ENCODE measurements around the gene CD40.

Gene CD40

DNA sequence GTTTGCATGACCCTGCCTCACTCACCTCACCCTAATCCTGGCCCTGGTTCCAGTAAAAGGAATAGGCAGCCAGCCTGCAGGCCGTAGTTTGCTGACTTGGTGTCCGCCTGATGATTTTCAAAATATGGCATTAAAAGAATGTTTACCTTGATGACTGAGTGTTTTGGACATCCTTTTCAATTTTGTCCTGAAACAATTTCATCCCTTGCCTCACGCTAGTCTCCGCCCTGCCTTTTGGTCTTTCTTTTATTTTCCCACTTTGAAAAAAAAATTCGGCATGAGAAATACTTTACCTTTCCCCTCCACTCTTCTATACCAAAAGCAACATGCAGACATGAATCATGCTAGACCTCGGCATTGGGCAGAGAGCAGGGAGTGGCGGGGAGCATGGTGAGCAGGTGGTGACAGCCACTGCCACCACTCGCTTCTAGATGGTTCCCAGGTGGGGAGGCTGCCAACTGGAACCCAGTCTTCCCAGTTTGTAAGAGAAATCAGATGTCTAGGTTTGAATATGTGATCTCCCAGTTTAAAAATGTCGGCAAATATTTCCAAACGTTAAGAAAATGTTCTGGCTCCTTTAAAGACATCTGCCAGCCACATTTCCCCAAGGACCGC, 9.4 kb downstream of the CD40 start:
- no peak overlapping the region for H3K27ac ChIP-seq
- in situ Hi-C loops (cut with HindIII; ENCODE audit: low pct_ligation_motif_present, low sequenced_read_pairs), result no loop called here
- no peaks in the 10 kb centered on the region for H3K36me3 ChIP-seq (replicated peaks)
- DNase-seq, result no peak
- H3K27me3 ChIP-seq (replicated peaks), result peaks cover 26% of the 10 kb centered on the region
- TF ChIP-seq, protein P1, sequence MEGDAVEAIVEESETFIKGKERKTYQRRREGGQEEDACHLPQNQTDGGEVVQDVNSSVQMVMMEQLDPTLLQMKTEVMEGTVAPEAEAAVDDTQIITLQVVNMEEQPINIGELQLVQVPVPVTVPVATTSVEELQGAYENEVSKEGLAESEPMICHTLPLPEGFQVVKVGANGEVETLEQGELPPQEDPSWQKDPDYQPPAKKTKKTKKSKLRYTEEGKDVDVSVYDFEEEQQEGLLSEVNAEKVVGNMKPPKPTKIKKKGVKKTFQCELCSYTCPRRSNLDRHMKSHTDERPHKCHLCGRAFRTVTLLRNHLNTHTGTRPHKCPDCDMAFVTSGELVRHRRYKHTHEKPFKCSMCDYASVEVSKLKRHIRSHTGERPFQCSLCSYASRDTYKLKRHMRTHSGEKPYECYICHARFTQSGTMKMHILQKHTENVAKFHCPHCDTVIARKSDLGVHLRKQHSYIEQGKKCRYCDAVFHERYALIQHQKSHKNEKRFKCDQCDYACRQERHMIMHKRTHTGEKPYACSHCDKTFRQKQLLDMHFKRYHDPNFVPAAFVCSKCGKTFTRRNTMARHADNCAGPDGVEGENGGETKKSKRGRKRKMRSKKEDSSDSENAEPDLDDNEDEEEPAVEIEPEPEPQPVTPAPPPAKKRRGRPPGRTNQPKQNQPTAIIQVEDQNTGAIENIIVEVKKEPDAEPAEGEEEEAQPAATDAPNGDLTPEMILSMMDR (IDR thresholded peaks at IDR 0.05; ENCODE audit: low read depth, low read length, missing control alignments), result no peak
- no peak overlapping the region for H3K4me3 ChIP-seq (ENCODE audit: low read depth, low read length)

GRCh38 chr20:46128310-46129151, 10.4 kb downstream of the CD40 start:
- peaks cover 28% of the 10 kb centered on the region for H3K27me3 ChIP-seq (replicated peaks)

GRCh38 chr20:46129955-46130481, 11.9 kb downstream of the CD40 start:
- Histone ChIP-seq H3K27me3 (replicated peaks) (peaks cover 28% of the 10 kb centered on the region), H3K36me3 (replicated peaks) (no peaks in the 10 kb centered on the region), H3K27ac (no peak overlapping the region), H3K4me3 (ENCODE audit: low read depth, low read length) (no peak overlapping the region)
- in situ Hi-C loops (cut with HindIII; ENCODE audit: low pct_ligation_motif_present, low sequenced_read_pairs), result no loop called here
- TF ChIP-seq, protein P1 (IDR thresholded peaks at IDR 0.05; ENCODE audit: low read depth, low read length, missing control alignments), result no peak
- DNase-seq, result no peak

More at GRCh38 chr20:46128310-46129151, 10.4 kb downstream of the CD40 start:
- TF ChIP-seq, protein P1 (IDR thresholded peaks at IDR 0.05; ENCODE audit: low read depth, low read length, missing control alignments), result peak; percentile 82
- Histone ChIP-seq H3K4me3 (ENCODE audit: low read depth, low read length) (no peak overlapping the region), H3K36me3 (replicated peaks) (no peaks in the 10 kb centered on the region), H3K27ac (no peak overlapping the region)
- no peak for DNase-seq
- in situ Hi-C loops (cut with HindIII; ENCODE audit: low pct_ligation_motif_present, low sequenced_read_pairs), result no loop called here

DNA sequence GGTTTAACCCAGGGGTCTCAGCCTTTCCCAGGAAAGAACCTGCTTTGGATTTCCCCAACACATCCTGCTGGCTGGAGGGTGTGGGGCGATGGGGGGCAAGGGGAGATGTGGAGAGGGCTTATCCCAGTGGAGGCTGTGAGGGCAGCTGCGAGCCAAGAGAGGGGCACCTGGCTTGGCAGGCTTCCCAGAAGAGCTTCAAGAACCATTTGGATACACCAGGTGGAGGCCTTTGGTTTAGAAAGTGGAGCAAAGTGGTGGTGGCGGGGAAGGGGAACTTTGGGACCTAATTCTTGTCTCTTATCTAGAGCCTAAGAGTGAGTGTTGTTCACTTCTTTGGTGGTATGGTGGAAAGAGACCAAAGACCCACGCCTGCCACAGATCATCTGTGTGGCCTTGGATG, 12.4 kb downstream of the CD40 start:
- TF ChIP-seq, protein P1 (IDR thresholded peaks at IDR 0.05; ENCODE audit: low read depth, low read length, missing control alignments), result no peak
- Histone ChIP-seq H3K4me3 (ENCODE audit: low read depth, low read length) (no peak overlapping the region), H3K27me3 (replicated peaks) (peaks cover 30% of the 10 kb centered on the region), H3K36me3 (replicated peaks) (no peaks in the 10 kb centered on the region), H3K27ac (no peak overlapping the region)
- in situ Hi-C loops (cut with HindIII; ENCODE audit: low pct_ligation_motif_present, low sequenced_read_pairs), result no loop called here
- DNase-seq, result no peak

DNA sequence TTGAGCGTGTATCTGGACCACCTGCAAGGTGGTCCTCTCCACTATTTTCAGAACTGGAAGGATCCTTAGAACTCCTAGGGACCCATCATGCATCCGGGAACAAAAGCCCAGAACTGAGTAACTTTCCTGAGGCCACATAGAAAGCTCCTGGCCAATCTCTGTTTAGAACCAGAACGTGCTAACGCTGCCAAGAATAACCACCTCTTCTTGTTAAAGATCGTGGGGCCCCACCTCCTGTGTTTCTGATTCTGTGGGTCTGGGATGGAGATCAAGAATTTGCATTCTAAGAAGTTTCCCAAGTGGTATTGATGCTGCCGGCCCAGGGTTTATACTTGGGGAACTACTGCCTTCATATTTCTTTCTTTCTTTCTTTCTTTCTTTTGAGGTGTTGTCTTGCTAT, 13.3 kb downstream of the CD40 start:
- Histone ChIP-seq H3K36me3 (replicated peaks) (no peaks in the 10 kb centered on the region), H3K27ac (no peak overlapping the region)
- in situ Hi-C loops (cut with HindIII; ENCODE audit: low pct_ligation_motif_present, low sequenced_read_pairs), result no loop called here

More for the DNA sequence above, 13.3 kb downstream of the CD40 start:
- Histone ChIP-seq H3K4me3 (ENCODE audit: low read depth, low read length) (no peak overlapping the region), H3K27me3 (replicated peaks) (peaks cover 30% of the 10 kb centered on the region)
- DNase-seq, result no peak
- TF ChIP-seq, protein P1 (IDR thresholded peaks at IDR 0.05; ENCODE audit: low read depth, low read length, missing control alignments), result no peak
